HG02884 (cell line): ENCODE results near the gene BHLHE23.
"Not testable (repeated sequence)": the region's sequence is repeated elsewhere in the genome, so short reads cannot be mapped to it uniquely, and the experiment has no call there.

Source experiments
- ATAC-seq: cut with Tn5 transposase; IDR thresholded peaks from one replicate; pipeline ENCODE4 v1.9.1; 2021; ENCODE audit warnings: mild to moderate bottlenecking, moderate library complexity; ENCODE audit not compliant: unreplicated experiment

BHLHE23 gene

GRCh38 chr20:63043348-63044203 is 36.8 kb upstream of the BHLHE23 start:
- ATAC-seq: no peak

- ATAC-seq: no peak
These were observed 35.8 kb upstream of the BHLHE23 start for GRCh38 chr20:63042448-63043071.

GRCh38 chr20:63041776-63042175 is 35.0 kb upstream of the BHLHE23 start:
- ATAC-seq: no peak

- no peak for ATAC-seq
These were observed 31.0 kb upstream of the BHLHE23 start for GRCh38 chr20:63037669-63038268.

- no peak for ATAC-seq
These were observed 29.5 kb upstream of the BHLHE23 start for GRCh38 chr20:63036291-63036690.

GRCh38 chr20:63035603-63036185 is 28.9 kb upstream of the BHLHE23 start:
- ATAC-seq: no peak

GRCh38 chr20:63034710-63035602 is 28.2 kb upstream of the BHLHE23 start:
- ATAC-seq: not testable (repeated sequence)

GRCh38 chr20:63033794-63034709 is 27.3 kb upstream of the BHLHE23 start:
- no peak for ATAC-seq

- ATAC-seq: no peak
These were observed 26.4 kb upstream of the BHLHE23 start for GRCh38 chr20:63032861-63033793.

- no peak for ATAC-seq
These were observed 25.4 kb upstream of the BHLHE23 start for GRCh38 chr20:63032026-63032800.

GRCh38 chr20:63031251-63032014 is 24.7 kb upstream of the BHLHE23 start:
- ATAC-seq: no peak

GRCh38 chr20:63029358-63030121 is 22.8 kb upstream of the BHLHE23 start:
- no peak for ATAC-seq

GRCh38 chr20:63028461-63028921 is 21.7 kb upstream of the BHLHE23 start:
- ATAC-seq: no peak

- no peak for ATAC-seq
These were observed 21.2 kb upstream of the BHLHE23 start for GRCh38 chr20:63027922-63028389.

GRCh38 chr20:63027221-63027921 is 20.6 kb upstream of the BHLHE23 start:
- ATAC-seq: no peak
